ENCODE measurements around the gene NRP1. TPM values are rescaled to one million over a fixed set of nuclear protein-coding genes. Genes with fewer than 3 reads are reported as not detected.

The NRP1 gene
- polyA plus RNA-seq, 1 of the 3 experiments (the other 2 are of a cell fraction) = 129 TPM

GRCh38 chr10:33214174-33214573, 120.3 kb downstream of the NRP1 start:
- H4K20me1 ChIP-seq (ENCODE audit: insufficient read depth) = no peaks in the 10 kb centered on the region
- TF ChIP-seq MAX (IDR thresholded peaks at IDR 0.05; ENCODE audit: low read depth) (no peak), GABPA (IDR thresholded peaks at IDR 0.05; ENCODE audit: low read depth) (peak; percentile 15; the same call in 1 of the 2 replicates)
- H3K4me2 ChIP-seq = no peak overlapping the region
- peaks cover 29% of the 10 kb centered on the region for H3K79me2 ChIP-seq (ENCODE audit: insufficient read depth)
- CTCF ChIA-PET = no interaction called here
- H2AFZ ChIP-seq (ENCODE audit: low read depth) = no peak overlapping the region
- no peaks in the 10 kb centered on the region for H3K9me2 ChIP-seq
- H3K27me3 ChIP-seq (ENCODE audit: insufficient read depth) = no peaks in the 10 kb centered on the region
- peak overlapping the region in 1 of 2 experiments; percentile 73; a peak in 2 of 4 replicates for H3K27ac ChIP-seq (ENCODE audit: low read depth in 2 of 2, low read length in 1 of 2)
- H3K9ac ChIP-seq = no peak overlapping the region
- peaks cover 21 to 79% of the 10 kb centered on the region in 2 experiments for H3K36me3 ChIP-seq (replicated peaks in 1 of 2; ENCODE audit: control insufficient read depth in 1 of 2, insufficient read depth in 2 of 2, low read length in 1 of 2)
- DNase-seq = no peak
- H3K4me3 ChIP-seq (ENCODE audit: low read depth in 2 of 2, low read length in 1 of 2) = no peak overlapping the region
- peaks cover 36% of the 10 kb centered on the region for H3F3A ChIP-seq (replicated peaks; ENCODE audit: insufficient read depth)
- 88% methylated on average over 4 of the region's 4 CpGs for WGBS (ENCODE audit: low lambda C conversion rate)
- H3K9me3 ChIP-seq = no peaks in the 10 kb centered on the region
- POLR2A ChIA-PET = no interaction called here
- peaks cover 18 to 51% of the 10 kb centered on the region in 2 experiments; a peak in 3 of 4 replicates for H3K4me1 ChIP-seq (ENCODE audit: control insufficient read depth in 1 of 2, insufficient read depth in 2 of 2, low read depth in 1 of 2, low read length in 1 of 2)

- no peak overlapping the region for H3K4me3 ChIP-seq (ENCODE audit: low read depth in 2 of 2, low read length in 1 of 2)
- no peaks in the 10 kb centered on the region for H4K20me1 ChIP-seq (ENCODE audit: insufficient read depth)
- peaks cover 21 to 84% of the 10 kb centered on the region in 2 experiments for H3K36me3 ChIP-seq (replicated peaks in 1 of 2; ENCODE audit: control insufficient read depth in 1 of 2, insufficient read depth in 2 of 2, low read length in 1 of 2)
- H3K9me2 ChIP-seq = no peaks in the 10 kb centered on the region
- H3K9ac ChIP-seq = no peak overlapping the region; the same call in 1 of the 2 replicates
- ChIA-PET CTCF (interaction anchor here (1.2 kb wide), 1 partner anchor 19 kb away, joined by 5 read pairs; no protein-coding TSS in a partner anchor), POLR2A (interaction anchor here (0.6 kb wide), 1 partner anchor 879 kb away, joined by 3 read pairs; no protein-coding TSS in a partner anchor)
- no peaks in the 10 kb centered on the region for H3K9me3 ChIP-seq
- peak overlapping the region; percentile 6; the same call in 1 of the 2 replicates for H3K4me2 ChIP-seq
- H3K4me1 ChIP-seq (ENCODE audit: control insufficient read depth in 1 of 2, insufficient read depth in 2 of 2, low read depth in 1 of 2, low read length in 1 of 2) = peaks cover 11 to 39% of the 10 kb centered on the region in 2 experiments; a peak in 3 of 4 replicates
- H3K27ac ChIP-seq (ENCODE audit: low read depth in 2 of 2, low read length in 1 of 2) = peak overlapping the region in 1 of 2 experiments; percentile 88; a peak in 3 of 4 replicates
- TF ChIP-seq RAD21 (IDR thresholded peaks at IDR 0.05; ENCODE audit: low read length) = no peak
- TF ChIP-seq POLR2AphosphoS5 (IDR thresholded peaks at IDR 0.05; ENCODE audit: low read depth, low read length) = no peak
- DNase-seq = no peak
- peaks cover 29% of the 10 kb centered on the region for H3K79me2 ChIP-seq (ENCODE audit: insufficient read depth)
- WGBS (ENCODE audit: low lambda C conversion rate) = 84% methylated on average over 4 of the region's 4 CpGs
- no peak overlapping the region for H2AFZ ChIP-seq (ENCODE audit: low read depth)
- peaks cover 20% of the 10 kb centered on the region for H3F3A ChIP-seq (replicated peaks; ENCODE audit: insufficient read depth)
- no peaks in the 10 kb centered on the region for H3K27me3 ChIP-seq (ENCODE audit: insufficient read depth)
Observed at GRCh38 chr10:33212061-33212748, 122.3 kb downstream of the NRP1 start.

GRCh38 chr10:33211106-33211878, 123.2 kb downstream of the NRP1 start:
- Histone ChIP-seq H3K4me2 (peak overlapping the region; percentile 6; the same call in 1 of the 2 replicates), H3K27ac (ENCODE audit: low read depth in 2 of 2, low read length in 1 of 2) (peak overlapping the region; percentile 48 to 88), H4K20me1 (ENCODE audit: insufficient read depth) (no peaks in the 10 kb centered on the region), H3K9me2 (no peaks in the 10 kb centered on the region), H3F3A (replicated peaks; ENCODE audit: insufficient read depth) (peaks cover 12% of the 10 kb centered on the region), H3K4me3 (ENCODE audit: low read depth in 2 of 2, low read length in 1 of 2) (no peak overlapping the region), H3K36me3 (replicated peaks in 1 of 2; ENCODE audit: control insufficient read depth in 1 of 2, insufficient read depth in 2 of 2, low read length in 1 of 2) (peaks cover 30 to 85% of the 10 kb centered on the region in 2 experiments), H3K27me3 (ENCODE audit: insufficient read depth) (no peaks in the 10 kb centered on the region), H3K4me1 (ENCODE audit: control insufficient read depth in 1 of 2, insufficient read depth in 2 of 2, low read depth in 1 of 2, low read length in 1 of 2) (peaks cover 9 to 31% of the 10 kb centered on the region in 2 experiments; a peak in 2 of 4 replicates), H3K9ac (no peak overlapping the region; the same call in 1 of the 2 replicates), H2AFZ (ENCODE audit: low read depth) (no peak overlapping the region), H3K79me2 (ENCODE audit: insufficient read depth) (peaks cover 29% of the 10 kb centered on the region), H3K9me3 (no peaks in the 10 kb centered on the region)
- ChIA-PET POLR2A (no interaction called here), CTCF (no interaction called here)
- WGBS (ENCODE audit: low lambda C conversion rate) = 87% methylated on average over 10 of the region's 10 CpGs
- DNase-seq = peak; percentile 22
- TF ChIP-seq PBX3 (IDR thresholded peaks at IDR 0.05) = no peak
- no peak for TF ChIP-seq NFIC (IDR thresholded peaks at IDR 0.05; ENCODE audit: borderline replicate concordance)
- TF ChIP-seq RXRA (IDR thresholded peaks at IDR 0.05; ENCODE audit: borderline replicate concordance, low read depth) = no peak
- no peak for TF ChIP-seq ELF1 (IDR thresholded peaks at IDR 0.05)
- no peak for TF ChIP-seq IRF3 (IDR thresholded peaks at IDR 0.05; ENCODE audit: low read depth, low read length)
- TF ChIP-seq SMC3 (IDR thresholded peaks at IDR 0.05; ENCODE audit: low read depth, low read length) = no peak
- peak; percentile 21; the same call in 1 of the 2 replicates for TF ChIP-seq FOSL2 (IDR thresholded peaks at IDR 0.05; ENCODE audit: borderline replicate concordance, low read depth)
- no peak for TF ChIP-seq CHD2 (IDR thresholded peaks at IDR 0.05; ENCODE audit: low read length, partially characterized antibody)
- no peak for TF ChIP-seq GABPA (IDR thresholded peaks at IDR 0.05; ENCODE audit: low read depth)
- no peak for TF ChIP-seq MAX (IDR thresholded peaks at IDR 0.05; ENCODE audit: low read depth)
- no peak for TF ChIP-seq TEAD4 (IDR thresholded peaks at IDR 0.05; ENCODE audit: borderline replicate concordance, insufficient read depth)
- TF ChIP-seq TCF12 (IDR thresholded peaks at IDR 0.05) = peak; percentile 23; the same call in 1 of the 2 replicates
- no peak for TF ChIP-seq EZH2phosphoT487 (IDR thresholded peaks at IDR 0.05; ENCODE audit: borderline replicate concordance, low read depth)
- no peak for TF ChIP-seq POLR2AphosphoS5 (IDR thresholded peaks at IDR 0.05; ENCODE audit: low read depth, low read length)
- TF ChIP-seq RCOR1 (IDR thresholded peaks at IDR 0.05; ENCODE audit: low read length) = no peak
- TF ChIP-seq SIN3A (IDR thresholded peaks at IDR 0.05; ENCODE audit: borderline replicate concordance, low read depth, low read length) = no peak

Measured in SK-N-SH (cell line).